OCI-LY1 (cell line): ENCODE data around the gene MTSS2.

ENCODE experiments used
- EZH2 ChIP-seq: fragments of 200-600 bp; sonication (generic), shearing (Covaris generic); IDR thresholded peaks from 2 replicates; pipeline ENCODE4 v1.8.0; 2017; ENCODE audit warnings: borderline replicate concordance, mixed run types, mild to moderate bottlenecking, antibody characterized with exemption, low read length, moderate library complexity, mixed read lengths
- TF ChIP-seq, protein P1 (sequence below): fragments of 200-600 bp; sonication (generic), shearing (Covaris generic); IDR thresholded peaks from 2 replicates; pipeline ENCODE4 v1.5.1; 2017; ENCODE audit warnings: mild to moderate bottlenecking, antibody characterized with exemption, low read length, moderate library complexity, mixed read lengths

DNA sequence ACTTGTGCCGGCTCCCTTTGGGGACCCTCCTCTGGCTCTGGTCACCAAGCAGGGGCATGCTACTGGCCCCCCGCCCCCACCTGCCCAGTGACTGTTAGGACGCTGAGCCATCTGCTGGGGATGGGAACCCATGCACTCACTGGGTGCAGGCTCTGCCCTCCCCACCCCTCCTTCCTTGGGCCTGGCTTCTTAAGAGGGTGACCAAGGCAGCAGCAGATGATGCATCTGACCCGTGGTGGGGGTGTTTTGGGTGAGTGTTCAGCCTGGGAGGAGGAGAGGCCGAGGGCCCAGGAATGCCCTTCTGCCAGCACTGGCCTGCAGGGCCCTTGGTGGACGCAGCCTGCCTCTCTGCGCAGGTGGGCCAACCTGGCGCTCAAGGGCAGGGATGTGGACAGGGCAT is 19.2 kb upstream of the MTSS2 start:
- no peak for TF ChIP-seq EZH2
- TF ChIP-seq, protein P1, sequence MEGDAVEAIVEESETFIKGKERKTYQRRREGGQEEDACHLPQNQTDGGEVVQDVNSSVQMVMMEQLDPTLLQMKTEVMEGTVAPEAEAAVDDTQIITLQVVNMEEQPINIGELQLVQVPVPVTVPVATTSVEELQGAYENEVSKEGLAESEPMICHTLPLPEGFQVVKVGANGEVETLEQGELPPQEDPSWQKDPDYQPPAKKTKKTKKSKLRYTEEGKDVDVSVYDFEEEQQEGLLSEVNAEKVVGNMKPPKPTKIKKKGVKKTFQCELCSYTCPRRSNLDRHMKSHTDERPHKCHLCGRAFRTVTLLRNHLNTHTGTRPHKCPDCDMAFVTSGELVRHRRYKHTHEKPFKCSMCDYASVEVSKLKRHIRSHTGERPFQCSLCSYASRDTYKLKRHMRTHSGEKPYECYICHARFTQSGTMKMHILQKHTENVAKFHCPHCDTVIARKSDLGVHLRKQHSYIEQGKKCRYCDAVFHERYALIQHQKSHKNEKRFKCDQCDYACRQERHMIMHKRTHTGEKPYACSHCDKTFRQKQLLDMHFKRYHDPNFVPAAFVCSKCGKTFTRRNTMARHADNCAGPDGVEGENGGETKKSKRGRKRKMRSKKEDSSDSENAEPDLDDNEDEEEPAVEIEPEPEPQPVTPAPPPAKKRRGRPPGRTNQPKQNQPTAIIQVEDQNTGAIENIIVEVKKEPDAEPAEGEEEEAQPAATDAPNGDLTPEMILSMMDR, result no peak
